Spinal cord (tissue), 10 donors: ENCODE measurements around the gene GPR107. TPM values are rescaled to one million over a fixed set of nuclear protein-coding genes. Genes with fewer than 3 reads are reported as not detected.

ENCODE experiments used
- DNase-seq, 6 donors: peaks; one replicate each; pipeline versions ENCODE4 v3.0.0 to v3.0.0-alpha.2; 2013 to 2015; ENCODE audit warnings: low spot score in 6 of 6, low read depth in 4 of 6
- H3K27ac ChIP-seq: one replicate; pipeline ENCODE4 v1.5.1; 2013; ENCODE audit warnings: low read depth, low read length, control low read depth
- H3K27me3 ChIP-seq: one replicate; pipeline ENCODE4 v1.6.1; 2013; ENCODE audit warnings: low read length; ENCODE audit not compliant: control insufficient read depth, insufficient read depth
- H3K36me3 ChIP-seq: one replicate; pipeline ENCODE4 v1.6.1; 2013; ENCODE audit warnings: low read length; ENCODE audit not compliant: control insufficient read depth, insufficient read depth
- H3K4me1 ChIP-seq: one replicate; pipeline ENCODE4 v1.6.1; 2013; ENCODE audit warnings: low read length; ENCODE audit not compliant: control insufficient read depth, insufficient read depth
- H3K4me3 ChIP-seq: one replicate; pipeline ENCODE4 v1.5.1; 2013; ENCODE audit warnings: low read depth, low read length, control low read depth
- H3K9me3 ChIP-seq: one replicate; pipeline ENCODE4 v1.6.1; 2013; ENCODE audit warnings: low read length; ENCODE audit not compliant: control insufficient read depth, insufficient read depth
- WGBS: methylation state at CpG from one replicate; pipeline ENCODE4 v1.1.5; 2013; ENCODE audit warnings: missing lambda C conversion rate; ENCODE audit not compliant: insufficient coverage; 5-methylcytosine and 5-hydroxymethylcytosine counted together
- polyA plus RNA-seq, 2 donors: library from polyadenylated mRNA; unstranded; fragments of 120-200 nt; gene quantifications; one replicate each; pipeline ENCODE4 v1.2.1, GENCODE V29; 2013; ENCODE audit not compliant: insufficient read length in 2 of 2
- total RNA-seq, 2 donors: library from RNA; depleted of rRNA in 1 of 2; stranded (reverse); fragments of 120-200 nt in 1 of 2; fragments of >200 nt in 1 of 2; gene quantifications; one replicate each; pipeline versions ENCODE4 v1.2.3 to v1.2.4, GENCODE V29; 2013 to 2014
- donor health status: healthy.

Gene GPR107
- total and polyA plus RNA-seq, 4 donors = 24.8 to 46.6 (median 44.2) TPM

GRCh38 chr9:130114741-130115140, 61.0 kb downstream of the GPR107 start:
- Histone ChIP-seq H3K4me3 (no peak overlapping the region), H3K27ac (no peak overlapping the region), H3K27me3 (no peaks in the 10 kb centered on the region), H3K4me1 (peaks cover 26% of the 10 kb centered on the region), H3K9me3 (no peaks in the 10 kb centered on the region), H3K36me3 (peaks cover 39% of the 10 kb centered on the region)
- DNase-seq = no peak

GRCh38 chr9:130116346-130116745, 62.6 kb downstream of the GPR107 start:
- no peak overlapping the region for H3K4me3 ChIP-seq
- H3K36me3 ChIP-seq = peaks cover 35% of the 10 kb centered on the region
- WGBS = 80% methylated on average over 9 of the region's 9 CpGs
- peaks cover 26% of the 10 kb centered on the region for H3K4me1 ChIP-seq
- H3K27ac ChIP-seq = no peak overlapping the region
- no peaks in the 10 kb centered on the region for H3K27me3 ChIP-seq
- no peaks in the 10 kb centered on the region for H3K9me3 ChIP-seq
- peak in 1 of 6 donors; percentile 44 for DNase-seq

GRCh38 chr9:130117376-130117775, 63.7 kb downstream of the GPR107 start:
- no peak for DNase-seq
- Histone ChIP-seq H3K27me3 (no peaks in the 10 kb centered on the region), H3K4me1 (peaks cover 18% of the 10 kb centered on the region), H3K9me3 (no peaks in the 10 kb centered on the region), H3K36me3 (peaks cover 35% of the 10 kb centered on the region), H3K4me3 (no peak overlapping the region), H3K27ac (no peak overlapping the region)
- WGBS = 74% methylated on average over 8 of the region's 9 CpGs

- Histone ChIP-seq H3K4me3 (no peak overlapping the region), H3K36me3 (peaks cover 38% of the 10 kb centered on the region), H3K4me1 (peaks cover 16% of the 10 kb centered on the region), H3K9me3 (no peaks in the 10 kb centered on the region), H3K27me3 (no peaks in the 10 kb centered on the region), H3K27ac (no peak overlapping the region)
- 54% methylated on average over 9 of the region's 11 CpGs for WGBS
- DNase-seq = no peak
Observed at GRCh38 chr9:130117816-130118632, 64.3 kb downstream of the GPR107 start.

GRCh38 chr9:130118841-130119518, 65.3 kb downstream of the GPR107 start:
- peak in 2 of 6 donors; percentile 71 to 89 for DNase-seq

GRCh38 chr9:130119519-130120298, 66.0 kb downstream of the GPR107 start:
- no peak for DNase-seq
- Histone ChIP-seq H3K4me3 (no peak overlapping the region), H3K9me3 (no peaks in the 10 kb centered on the region), H3K36me3 (peaks cover 38% of the 10 kb centered on the region), H3K27me3 (no peaks in the 10 kb centered on the region), H3K27ac (no peak overlapping the region), H3K4me1 (peaks cover 16% of the 10 kb centered on the region)
- 73% methylated on average over 10 of the region's 14 CpGs for WGBS

More at GRCh38 chr9:130118841-130119518, 65.3 kb downstream of the GPR107 start:
- Histone ChIP-seq H3K27ac (no peak overlapping the region), H3K9me3 (no peaks in the 10 kb centered on the region), H3K36me3 (peaks cover 35% of the 10 kb centered on the region), H3K4me1 (peaks cover 16% of the 10 kb centered on the region), H3K4me3 (no peak overlapping the region), H3K27me3 (no peaks in the 10 kb centered on the region)
- 53% methylated on average over 13 of the region's 17 CpGs for WGBS

- H3K27ac ChIP-seq = no peak overlapping the region
- no peaks in the 10 kb centered on the region for H3K27me3 ChIP-seq
- H3K36me3 ChIP-seq = peaks cover 41% of the 10 kb centered on the region
- H3K4me3 ChIP-seq = no peak overlapping the region
- peaks cover 16% of the 10 kb centered on the region for H3K4me1 ChIP-seq
- no peak for DNase-seq
- H3K9me3 ChIP-seq = no peaks in the 10 kb centered on the region
- WGBS = 72% methylated on average over 6 of the region's 6 CpGs
Observed at GRCh38 chr9:130120299-130120587, 66.5 kb downstream of the GPR107 start.

GRCh38 chr9:130120832-130121231, 67.1 kb downstream of the GPR107 start:
- H3K27ac ChIP-seq = no peak overlapping the region
- no peak overlapping the region for H3K4me3 ChIP-seq
- no peaks in the 10 kb centered on the region for H3K27me3 ChIP-seq
- DNase-seq = no peak
- peaks cover 43% of the 10 kb centered on the region for H3K36me3 ChIP-seq
- WGBS = 80% methylated on average over 9 of the region's 9 CpGs
- H3K9me3 ChIP-seq = no peaks in the 10 kb centered on the region
- peaks cover 16% of the 10 kb centered on the region for H3K4me1 ChIP-seq

- Histone ChIP-seq H3K9me3 (no peaks in the 10 kb centered on the region), H3K4me1 (peaks cover 16% of the 10 kb centered on the region), H3K4me3 (no peak overlapping the region), H3K27me3 (no peaks in the 10 kb centered on the region), H3K36me3 (peaks cover 37% of the 10 kb centered on the region), H3K27ac (no peak overlapping the region)
- WGBS = 56% methylated on average over 5 of the region's 7 CpGs
- DNase-seq = no peak
Observed at GRCh38 chr9:130122456-130122855, 68.8 kb downstream of the GPR107 start.
